ENCODE measurements around the gene GRIPAP1.

The GRIPAP1 gene

DNA sequence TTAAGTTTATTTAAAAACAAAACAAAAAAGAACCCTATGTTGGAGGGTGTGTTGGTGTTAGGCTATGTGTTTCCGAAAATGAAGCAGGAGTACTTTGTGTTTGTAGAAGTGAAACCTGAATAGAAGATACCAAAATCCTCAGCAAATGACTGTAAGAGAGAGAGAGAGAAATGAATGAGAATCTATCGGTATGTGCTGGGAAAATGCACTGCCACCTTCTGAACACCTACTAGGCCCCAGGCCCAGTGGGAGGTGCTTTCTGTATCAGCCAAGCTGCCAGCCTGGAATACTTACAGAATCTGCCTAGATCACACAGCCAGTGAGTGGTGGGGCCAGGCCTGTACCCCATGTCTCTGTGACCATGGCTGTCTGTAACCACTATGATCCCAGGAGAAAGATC lies 68.3 kb downstream of the GRIPAP1 start:
- H3K36me3 ChIP-seq (ENCODE audit: control insufficient read depth in 1 of 2, insufficient read depth in 2 of 2, low read depth in 1 of 2, low read length in 2 of 2), result peaks cover 24 to 46% of the 10 kb centered on the region in 2 experiments
- peaks cover 2% of the 10 kb centered on the region for H3K79me1 ChIP-seq (replicated peaks; ENCODE audit: low read length, poor library complexity, severe bottlenecking)
- H3K14ac ChIP-seq (ENCODE audit: low read length in 2 of 2), result no peak overlapping the region
- no peak overlapping the region for H2BK15ac ChIP-seq (ENCODE audit: low read depth, poor library complexity, severe bottlenecking)
- 83% methylated on average over 1 of the region's 2 CpGs for WGBS
- peaks cover 12% of the 10 kb centered on the region for H3K4me1 ChIP-seq (ENCODE audit: control insufficient read depth, insufficient read depth, low read depth, low read length)
- peaks cover 4% of the 10 kb centered on the region for H3K9me3 ChIP-seq (ENCODE audit: control insufficient read depth, low read length)
- H4K8ac ChIP-seq (ENCODE audit: low read length), result no peak overlapping the region
- H3K18ac ChIP-seq (ENCODE audit: low read depth in 1 of 2, low read length in 2 of 2), result no peak overlapping the region
- no peak overlapping the region for H3K23ac ChIP-seq (ENCODE audit: low read length in 2 of 2)
- no peak overlapping the region for H3K4me2 ChIP-seq (ENCODE audit: low read length, poor library complexity, severe bottlenecking)
- H2AFZ ChIP-seq (ENCODE audit: low read depth, low read length), result no peak overlapping the region
- H4K91ac ChIP-seq (ENCODE audit: low read length), result no peak overlapping the region
- no peak for DNase-seq
- H3K4ac ChIP-seq (ENCODE audit: low read depth in 1 of 2, low read length in 2 of 2), result no peak overlapping the region
- no peak overlapping the region for H3K9ac ChIP-seq (ENCODE audit: low read length)
- no peak overlapping the region for H2AK5ac ChIP-seq (ENCODE audit: low read length, severe bottlenecking)
- no peak overlapping the region for H3K4me3 ChIP-seq (ENCODE audit: insufficient read depth in 1 of 2, low read depth in 1 of 2, low read length in 2 of 2)
- no peak overlapping the region for H2BK120ac ChIP-seq (ENCODE audit: low read depth, low read length)
- H3K27me3 ChIP-seq (ENCODE audit: control insufficient read depth in 1 of 2, insufficient read depth in 1 of 2, low read length in 2 of 2), result no peaks in the 10 kb centered on the region
- H2BK12ac ChIP-seq (ENCODE audit: low read length in 2 of 2), result no peak overlapping the region
- no peak overlapping the region for H2BK5ac ChIP-seq (ENCODE audit: low read depth, low read length, poor library complexity, severe bottlenecking)
- H3K27ac ChIP-seq (ENCODE audit: low read length, poor library complexity, severe bottlenecking), result no peak overlapping the region

DNA sequence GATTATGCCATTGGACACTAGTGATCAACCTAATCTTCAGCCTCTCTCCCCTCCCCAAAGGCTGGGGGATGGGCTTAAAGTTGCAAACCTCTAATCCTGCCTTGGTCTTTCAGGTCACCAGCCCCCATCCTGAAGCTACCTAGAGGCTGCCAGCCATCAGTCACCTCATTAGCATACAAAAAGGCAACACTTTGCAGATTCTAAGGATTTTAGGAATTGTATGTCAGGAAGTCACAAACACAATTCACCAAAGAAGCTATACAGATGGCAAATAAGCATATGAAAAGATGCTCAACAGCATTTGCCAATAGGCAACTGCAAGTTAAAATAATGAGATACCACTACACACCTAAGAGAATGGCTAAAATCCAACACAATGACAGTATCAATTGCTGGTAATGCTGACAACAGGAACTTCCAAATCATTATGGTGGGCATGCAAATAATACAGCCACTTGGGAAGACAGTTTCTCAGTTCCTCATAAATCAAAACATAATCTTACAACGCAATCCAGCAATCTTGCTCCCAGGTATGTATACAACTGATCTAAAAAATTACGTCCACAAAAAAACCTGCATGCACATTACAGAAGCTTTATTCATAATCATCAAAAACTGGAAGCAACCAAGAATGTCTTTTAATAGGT lies 74.2 kb downstream of the GRIPAP1 start:
- Histone ChIP-seq H2BK15ac (ENCODE audit: low read depth, poor library complexity, severe bottlenecking) (no peak overlapping the region), H3K27ac (ENCODE audit: low read length, poor library complexity, severe bottlenecking) (no peak overlapping the region), H3K36me3 (ENCODE audit: control insufficient read depth in 1 of 2, insufficient read depth in 2 of 2, low read depth in 1 of 2, low read length in 2 of 2) (peaks cover 46 to 50% of the 10 kb centered on the region in 2 experiments), H2BK12ac (ENCODE audit: low read length in 2 of 2) (no peak overlapping the region), H2AFZ (ENCODE audit: low read depth, low read length) (no peak overlapping the region), H2AK5ac (ENCODE audit: low read length, severe bottlenecking) (no peak overlapping the region), H4K8ac (ENCODE audit: low read length) (no peak overlapping the region), H4K91ac (ENCODE audit: low read length) (no peak overlapping the region), H3K4ac (ENCODE audit: low read depth in 1 of 2, low read length in 2 of 2) (no peak overlapping the region), H3K4me3 (ENCODE audit: insufficient read depth in 1 of 2, low read depth in 1 of 2, low read length in 2 of 2) (no peak overlapping the region), H3K79me1 (replicated peaks; ENCODE audit: low read length, poor library complexity, severe bottlenecking) (peaks cover 9% of the 10 kb centered on the region), H3K4me1 (ENCODE audit: control insufficient read depth, insufficient read depth, low read depth, low read length) (no peaks in the 10 kb centered on the region), H3K23ac (ENCODE audit: low read length in 2 of 2) (no peak overlapping the region), H2BK5ac (ENCODE audit: low read depth, low read length, poor library complexity, severe bottlenecking) (no peak overlapping the region), H3K27me3 (ENCODE audit: control insufficient read depth in 1 of 2, insufficient read depth in 1 of 2, low read length in 2 of 2) (peaks cover 0 to 9% of the 10 kb centered on the region in 2 experiments), H3K14ac (ENCODE audit: low read length in 2 of 2) (no peak overlapping the region), H3K9ac (ENCODE audit: low read length) (no peak overlapping the region), H3K4me2 (ENCODE audit: low read length, poor library complexity, severe bottlenecking) (no peak overlapping the region), H3K18ac (ENCODE audit: low read depth in 1 of 2, low read length in 2 of 2) (no peak overlapping the region), H3K9me3 (ENCODE audit: control insufficient read depth, low read length) (peaks cover 1% of the 10 kb centered on the region), H2BK120ac (ENCODE audit: low read depth, low read length) (no peak overlapping the region)
- DNase-seq, result no peak
- WGBS, result no CpG with 5 or more reads among the region's 2 CpGs

DNA sequence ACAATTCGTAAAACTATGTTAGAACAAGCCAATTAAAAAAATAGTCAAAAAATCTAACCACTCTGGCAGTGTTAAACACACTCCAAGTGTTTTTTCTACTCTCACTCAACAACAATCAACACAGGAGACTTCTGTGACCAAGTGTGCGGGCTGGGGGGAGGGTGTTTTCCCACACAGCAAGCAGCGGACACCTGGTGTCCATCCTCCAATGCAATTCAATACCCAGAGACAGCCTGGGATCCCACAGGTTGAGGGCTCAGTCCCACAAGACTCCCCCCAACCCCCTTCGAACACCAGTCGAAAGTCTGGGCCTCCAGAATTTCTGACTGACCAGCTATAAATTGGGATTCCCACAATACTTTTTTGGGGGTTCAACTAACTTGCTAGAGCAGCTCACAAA lies 74.9 kb downstream of the GRIPAP1 start:
- no peak overlapping the region for H3K9ac ChIP-seq (ENCODE audit: low read length)
- no peaks in the 10 kb centered on the region for H3K4me1 ChIP-seq (ENCODE audit: control insufficient read depth, insufficient read depth, low read depth, low read length)
- no peak overlapping the region for H4K91ac ChIP-seq (ENCODE audit: low read length)
- H2BK5ac ChIP-seq (ENCODE audit: low read depth, low read length, poor library complexity, severe bottlenecking), result no peak overlapping the region
- H3K23ac ChIP-seq (ENCODE audit: low read length in 2 of 2), result no peak overlapping the region
- H4K8ac ChIP-seq (ENCODE audit: low read length), result no peak overlapping the region
- no peak overlapping the region for H2BK15ac ChIP-seq (ENCODE audit: low read depth, poor library complexity, severe bottlenecking)
- H3K4ac ChIP-seq (ENCODE audit: low read depth in 1 of 2, low read length in 2 of 2), result no peak overlapping the region
- H3K27me3 ChIP-seq (ENCODE audit: control insufficient read depth in 1 of 2, insufficient read depth in 1 of 2, low read length in 2 of 2), result peaks cover 0 to 9% of the 10 kb centered on the region in 2 experiments
- H3K9me3 ChIP-seq (ENCODE audit: control insufficient read depth, low read length), result no peaks in the 10 kb centered on the region
- peaks cover 9% of the 10 kb centered on the region for H3K79me1 ChIP-seq (replicated peaks; ENCODE audit: low read length, poor library complexity, severe bottlenecking)
- H3K4me3 ChIP-seq (ENCODE audit: insufficient read depth in 1 of 2, low read depth in 1 of 2, low read length in 2 of 2), result no peak overlapping the region
- WGBS, result 100% methylated on average over 4 of the region's 5 CpGs
- no peak overlapping the region for H3K4me2 ChIP-seq (ENCODE audit: low read length, poor library complexity, severe bottlenecking)
- no peak overlapping the region for H2AFZ ChIP-seq (ENCODE audit: low read depth, low read length)
- no peak overlapping the region for H3K18ac ChIP-seq (ENCODE audit: low read depth in 1 of 2, low read length in 2 of 2)
- no peak overlapping the region for H2AK5ac ChIP-seq (ENCODE audit: low read length, severe bottlenecking)
- peaks cover 46 to 54% of the 10 kb centered on the region in 2 experiments for H3K36me3 ChIP-seq (ENCODE audit: control insufficient read depth in 1 of 2, insufficient read depth in 2 of 2, low read depth in 1 of 2, low read length in 2 of 2)
- no peak overlapping the region for H2BK12ac ChIP-seq (ENCODE audit: low read length in 2 of 2)
- no peak overlapping the region for H2BK120ac ChIP-seq (ENCODE audit: low read depth, low read length)
- H3K14ac ChIP-seq (ENCODE audit: low read length in 2 of 2), result no peak overlapping the region
- DNase-seq, result no peak
- no peak overlapping the region for H3K27ac ChIP-seq (ENCODE audit: low read length, poor library complexity, severe bottlenecking)

DNA sequence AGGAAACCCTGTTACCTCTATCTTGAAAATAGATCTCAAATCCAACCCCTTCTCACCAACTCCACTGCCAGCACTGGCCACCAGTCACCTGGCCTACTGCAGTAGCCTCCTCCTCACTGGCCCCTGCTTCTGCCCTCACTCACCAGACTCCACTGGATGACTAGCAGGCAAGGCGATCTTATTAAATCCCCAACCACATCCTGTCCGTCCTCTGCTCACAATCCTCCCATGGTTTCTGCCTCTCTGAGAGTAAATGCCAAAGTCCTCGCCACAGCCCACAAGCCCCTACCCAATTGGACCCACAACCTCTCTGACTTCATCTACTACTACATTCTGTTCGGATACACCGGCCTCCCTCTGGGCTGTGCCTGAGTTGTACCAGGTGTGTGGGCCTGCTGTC lies 77.8 kb downstream of the GRIPAP1 start:
- WGBS, result 97% methylated on average over 5 of the region's 5 CpGs
- DNase-seq, result no peak

More for the DNA sequence above, 77.8 kb downstream of the GRIPAP1 start:
- Histone ChIP-seq H2AK5ac (ENCODE audit: low read length, severe bottlenecking) (no peak overlapping the region), H2AFZ (ENCODE audit: low read depth, low read length) (no peak overlapping the region), H3K27me3 (ENCODE audit: control insufficient read depth in 1 of 2, insufficient read depth in 1 of 2, low read length in 2 of 2) (peaks cover 0 to 9% of the 10 kb centered on the region in 2 experiments), H3K79me1 (replicated peaks; ENCODE audit: low read length, poor library complexity, severe bottlenecking) (peaks cover 11% of the 10 kb centered on the region), H3K14ac (ENCODE audit: low read length in 2 of 2) (no peak overlapping the region), H3K4me2 (ENCODE audit: low read length, poor library complexity, severe bottlenecking) (no peak overlapping the region), H3K18ac (ENCODE audit: low read depth in 1 of 2, low read length in 2 of 2) (no peak overlapping the region), H3K23ac (ENCODE audit: low read length in 2 of 2) (no peak overlapping the region), H2BK5ac (ENCODE audit: low read depth, low read length, poor library complexity, severe bottlenecking) (no peak overlapping the region), H3K27ac (ENCODE audit: low read length, poor library complexity, severe bottlenecking) (no peak overlapping the region), H3K4ac (ENCODE audit: low read depth in 1 of 2, low read length in 2 of 2) (no peak overlapping the region), H3K36me3 (ENCODE audit: control insufficient read depth in 1 of 2, insufficient read depth in 2 of 2, low read depth in 1 of 2, low read length in 2 of 2) (peaks cover 49 to 50% of the 10 kb centered on the region in 2 experiments), H3K9ac (ENCODE audit: low read length) (no peak overlapping the region), H2BK120ac (ENCODE audit: low read depth, low read length) (no peak overlapping the region), H4K8ac (ENCODE audit: low read length) (no peak overlapping the region), H3K4me1 (ENCODE audit: control insufficient read depth, insufficient read depth, low read depth, low read length) (peaks cover 5% of the 10 kb centered on the region), H2BK15ac (ENCODE audit: low read depth, poor library complexity, severe bottlenecking) (no peak overlapping the region), H2BK12ac (ENCODE audit: low read length in 2 of 2) (no peak overlapping the region), H3K4me3 (ENCODE audit: insufficient read depth in 1 of 2, low read depth in 1 of 2, low read length in 2 of 2) (no peak overlapping the region), H4K91ac (ENCODE audit: low read length) (no peak overlapping the region), H3K9me3 (ENCODE audit: control insufficient read depth, low read length) (no peaks in the 10 kb centered on the region)
